GM18505 (cell line): ENCODE data around the gene AGBL4.

Experiments
- ATAC-seq: cut with Tn5 transposase; IDR thresholded peaks from one replicate; pipeline ENCODE4 v1.9.1; 2021; ENCODE audit not compliant: unreplicated experiment
- POLR2A ChIP-seq: IDR thresholded peaks from 4 replicates; pipeline ENCODE4 v1.6.1; 2011; ENCODE audit warnings: borderline replicate concordance; ENCODE audit not compliant: insufficient read depth, insufficient read length; ENCODE audit errors: extremely low read depth

The AGBL4 gene

GRCh38 chr1:48808496-48808895 is 1215.3 kb downstream of the AGBL4 start:
- no peak for TF ChIP-seq POLR2A
- no peak for ATAC-seq

GRCh38 chr1:48807554-48808260 is 1216.0 kb downstream of the AGBL4 start:
- no peak for TF ChIP-seq POLR2A
- ATAC-seq, result no peak

- no peak for TF ChIP-seq POLR2A
These were observed 1220.3 kb downstream of the AGBL4 start for GRCh38 chr1:48803474-48803873.

GRCh38 chr1:48794816-48795215 is 1228.9 kb downstream of the AGBL4 start:
- no peak for TF ChIP-seq POLR2A

More at GRCh38 chr1:48803474-48803873, 1220.3 kb downstream of the AGBL4 start:
- no peak for ATAC-seq

GRCh38 chr1:48793863-48794262 is 1229.9 kb downstream of the AGBL4 start:
- no peak for TF ChIP-seq POLR2A
- ATAC-seq, result peak; percentile 79

More at GRCh38 chr1:48794816-48795215, 1228.9 kb downstream of the AGBL4 start:
- ATAC-seq, result no peak

GRCh38 chr1:48792961-48793360 is 1230.8 kb downstream of the AGBL4 start:
- ATAC-seq, result no peak
- TF ChIP-seq POLR2A, result no peak

- ATAC-seq, result peak; percentile 44
- no peak for TF ChIP-seq POLR2A
These were observed 1233.4 kb downstream of the AGBL4 start for GRCh38 chr1:48790397-48790796.

- TF ChIP-seq POLR2A, result no peak
- peak; percentile 16 for ATAC-seq
These were observed 1233.9 kb downstream of the AGBL4 start for GRCh38 chr1:48789903-48790302.

- TF ChIP-seq POLR2A, result no peak
- ATAC-seq, result no peak
These were observed 1237.9 kb downstream of the AGBL4 start for GRCh38 chr1:48785869-48786268.

- TF ChIP-seq POLR2A, result no peak
These were observed 1239.5 kb downstream of the AGBL4 start for GRCh38 chr1:48784301-48784700.

GRCh38 chr1:48777219-48777895 is 1246.4 kb downstream of the AGBL4 start:
- TF ChIP-seq POLR2A, result no peak
- no peak for ATAC-seq

More at GRCh38 chr1:48784301-48784700, 1239.5 kb downstream of the AGBL4 start:
- ATAC-seq, result no peak

- TF ChIP-seq POLR2A, result no peak
- ATAC-seq, result peak; percentile 40
These were observed 1247.1 kb downstream of the AGBL4 start, which contains the start of gene BEND5 for GRCh38 chr1:48776393-48777218. Gene BEND5 (minus strand): TSS chr1:48776891. CDS start chr1:48776831, 60 bp downstream.

GRCh38 chr1:48775831-48776392 is 1247.8 kb downstream of the AGBL4 start:
- ATAC-seq, result no peak
- TF ChIP-seq POLR2A, result no peak

GRCh38 chr1:48773133-48773532 is 1250.6 kb downstream of the AGBL4 start:
- peak; percentile 51 for ATAC-seq

GRCh38 chr1:48772211-48772610 is 1251.5 kb downstream of the AGBL4 start:
- no peak for TF ChIP-seq POLR2A
- ATAC-seq, result no peak

More at GRCh38 chr1:48773133-48773532, 1250.6 kb downstream of the AGBL4 start:
- TF ChIP-seq POLR2A, result no peak
